ENCODE results near the gene RANBP17.

DNA sequence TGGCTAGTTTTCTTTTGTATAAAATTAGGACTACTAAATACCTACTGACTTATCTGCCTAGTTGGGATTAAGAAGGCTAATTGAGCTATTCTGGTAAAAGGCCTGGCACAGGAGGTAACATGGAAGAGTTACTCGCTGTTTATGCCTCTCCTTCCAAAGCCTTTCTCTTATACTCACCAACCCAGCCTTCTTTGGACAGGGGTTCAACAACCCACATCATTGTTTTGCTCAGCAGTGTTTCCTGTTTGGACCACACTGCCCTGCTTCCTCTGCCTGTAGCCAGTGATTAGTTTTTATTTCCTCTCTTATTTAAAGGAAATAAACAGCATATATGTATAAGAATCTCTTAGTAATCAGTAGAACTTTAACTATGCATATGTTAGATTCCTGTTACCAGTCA is 362.1 kb downstream of the RANBP17 start:
- TF ChIP-seq CTCF (IDR thresholded peaks at IDR 0.05; ENCODE audit: low read depth, low read length, poor library complexity, severe bottlenecking) (no peak), EZH2phosphoT487 (IDR thresholded peaks at IDR 0.05; ENCODE audit: borderline replicate concordance, low read length) (no peak)

All from DOHH2 (cell line).